Activated CD4-positive, CD25-positive, alpha-beta regulatory T cell treated with anti-CD3 and anti-CD28 coated beads, Interleukin-2, amount 50 U/mL, for 24 hours (primary cell): ENCODE results near the gene HARS2.
"Not testable (repeated sequence)": the region's sequence is repeated elsewhere in the genome, so short reads cannot be mapped to it uniquely, and the experiment has no call there.

ENCODE experiments used
- ATAC-seq, 2 donors: fragments of 150-1000 bp; cut with Tn5 transposase; one replicate each; pipeline ENCODE4 v1.10.0; 2021; ENCODE audit warnings: mild to moderate bottlenecking in 1 of 2, moderate library complexity in 1 of 2

HARS2 gene

DNA sequence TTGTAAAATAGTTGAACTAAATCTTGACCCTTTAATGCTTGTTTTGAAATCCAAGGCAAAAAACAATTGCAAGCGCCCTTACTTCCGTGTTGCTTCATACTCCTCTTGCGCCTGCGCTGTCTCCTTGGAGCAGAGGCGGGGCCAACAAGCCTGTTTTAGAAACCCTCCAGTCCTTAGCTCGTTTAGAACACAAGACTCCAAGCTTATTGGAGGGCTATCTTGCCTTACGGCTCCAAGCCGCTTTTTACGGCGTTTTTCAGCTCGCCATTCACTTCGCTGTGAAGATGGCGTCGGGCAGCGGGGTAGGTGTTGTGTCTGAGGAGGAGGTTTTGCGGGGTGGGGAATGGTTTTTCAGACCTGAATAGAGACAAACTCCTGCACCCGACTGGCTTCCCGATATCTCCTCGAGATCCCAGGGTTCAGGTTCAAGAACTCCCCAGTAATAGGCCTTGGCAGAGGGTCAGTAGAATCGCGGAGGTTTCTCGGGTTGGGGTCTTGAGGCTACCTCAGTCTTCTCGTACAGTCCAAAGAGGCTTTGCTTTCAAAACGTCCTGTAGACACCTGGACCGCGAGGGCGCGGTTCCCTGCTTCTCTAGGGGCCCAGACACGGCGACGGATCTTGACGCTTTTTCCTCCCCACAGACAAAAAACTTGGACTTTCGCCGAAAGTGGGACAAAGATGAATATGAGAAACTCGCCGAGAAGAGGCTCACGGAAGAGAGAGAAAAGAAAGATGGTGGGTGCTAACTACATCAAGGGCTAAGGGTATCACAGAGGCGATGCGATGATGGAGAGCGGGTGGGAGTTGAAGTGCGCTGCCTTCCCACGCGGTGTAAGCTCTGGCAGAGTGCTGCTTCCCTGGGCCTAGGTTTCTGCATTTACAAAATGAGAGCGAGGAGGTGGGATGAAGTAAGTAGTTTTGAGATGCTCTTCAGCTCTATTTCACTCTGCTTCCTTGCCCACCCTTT is 9.2 kb downstream of the HARS2 start, which contains the start of gene ZMAT2:
Gene ZMAT2 (plus strand): TSS at position 271 of the 968 bp plus-strand sequence. CDS start 14 bp downstream, at position 285.
- ATAC-seq, result peak; percentile 97 to 98

DNA sequence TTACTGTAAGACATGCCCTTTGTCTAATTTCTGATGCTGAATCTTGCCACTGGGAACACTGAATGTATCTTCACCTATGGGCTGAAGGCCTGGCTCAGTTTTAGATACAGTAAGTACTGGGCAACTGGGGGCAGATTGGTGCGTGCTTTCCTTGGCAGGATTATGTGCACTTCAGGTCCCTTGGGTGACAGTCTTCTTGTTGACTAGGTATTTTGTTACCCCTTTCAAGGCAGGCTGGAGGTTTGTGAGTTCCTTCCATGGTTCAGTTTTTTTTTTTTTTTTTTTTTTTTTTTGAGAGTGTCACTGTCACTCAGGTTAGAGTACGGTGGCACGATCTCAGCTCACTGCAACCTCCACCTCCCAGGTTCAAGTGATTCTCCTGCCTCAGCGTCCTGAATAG is 16.6 kb downstream of the HARS2 start:
- ATAC-seq, result no peak

DNA sequence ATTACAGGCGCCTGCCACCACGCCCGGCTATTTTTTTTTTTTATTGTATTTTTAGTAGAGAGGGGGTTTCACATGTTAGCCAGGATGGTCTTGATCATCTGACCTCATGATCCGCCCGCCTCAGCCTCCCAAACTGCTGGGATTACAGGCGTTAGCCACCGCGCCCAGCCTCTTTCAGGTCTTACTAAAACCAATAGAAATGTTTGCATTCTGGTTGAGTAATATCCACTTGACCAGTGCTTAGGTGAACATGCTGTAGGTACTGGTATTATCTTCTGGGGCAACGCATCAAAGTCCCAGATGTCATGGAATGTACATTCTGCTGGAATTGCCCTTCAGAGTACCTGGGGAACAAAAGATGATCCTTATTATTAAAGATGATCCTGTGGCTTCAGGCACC is 17.5 kb downstream of the HARS2 start:
- ATAC-seq, result not testable (repeated sequence)

DNA sequence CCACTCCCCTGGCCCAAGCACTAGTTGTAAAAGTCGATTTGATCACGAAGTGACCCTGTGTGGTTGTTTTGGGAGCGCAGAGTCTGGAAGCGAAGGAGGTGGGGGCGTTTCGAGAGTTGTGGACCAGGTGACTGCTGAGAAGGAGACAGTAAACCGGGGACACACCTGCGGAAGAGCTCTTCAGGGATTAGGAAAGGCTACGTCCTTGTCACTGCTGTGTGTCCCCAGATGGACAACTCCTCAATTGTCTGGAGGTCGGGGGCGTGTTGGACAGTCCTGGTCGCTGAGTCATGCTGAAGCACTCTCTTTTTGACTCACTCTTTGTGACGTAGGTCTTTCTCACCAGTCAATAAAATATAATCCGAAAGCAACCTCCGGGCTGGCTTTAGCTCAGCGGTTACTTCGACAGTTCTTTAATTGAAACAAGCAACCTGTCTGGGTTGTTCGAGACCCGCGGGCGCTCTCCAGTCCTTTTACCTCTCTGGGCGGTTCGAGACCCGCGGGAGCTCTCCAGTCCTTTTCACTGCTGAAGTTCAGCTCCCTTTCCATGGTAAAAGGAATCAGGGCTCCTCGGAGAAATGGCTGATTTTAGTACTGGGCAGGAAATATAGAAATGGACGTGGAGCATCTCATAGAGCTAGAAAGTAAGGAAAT is 19.8 kb downstream of the HARS2 start:
- ATAC-seq, result peak; percentile 94 to 96

DNA sequence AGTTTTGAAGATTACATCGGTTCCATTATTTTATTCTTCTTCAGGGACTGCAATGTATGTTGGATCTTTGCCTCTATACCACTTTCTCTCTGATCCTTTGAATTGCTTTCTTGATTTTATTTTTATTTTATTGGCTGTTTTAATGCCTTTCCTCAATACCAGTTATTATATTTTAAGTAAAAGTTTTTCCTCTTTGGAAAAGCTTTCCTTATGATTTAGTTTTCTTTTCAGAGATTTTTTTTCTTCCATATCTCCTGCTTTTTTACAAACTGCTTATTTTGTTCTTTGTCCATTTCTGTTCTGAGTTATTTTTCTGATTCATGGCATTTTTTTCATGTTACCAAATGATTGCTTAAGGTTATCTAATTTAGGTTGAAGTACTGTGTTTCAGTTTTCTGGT is 20.5 kb downstream of the HARS2 start:
- ATAC-seq, result no peak

DNA sequence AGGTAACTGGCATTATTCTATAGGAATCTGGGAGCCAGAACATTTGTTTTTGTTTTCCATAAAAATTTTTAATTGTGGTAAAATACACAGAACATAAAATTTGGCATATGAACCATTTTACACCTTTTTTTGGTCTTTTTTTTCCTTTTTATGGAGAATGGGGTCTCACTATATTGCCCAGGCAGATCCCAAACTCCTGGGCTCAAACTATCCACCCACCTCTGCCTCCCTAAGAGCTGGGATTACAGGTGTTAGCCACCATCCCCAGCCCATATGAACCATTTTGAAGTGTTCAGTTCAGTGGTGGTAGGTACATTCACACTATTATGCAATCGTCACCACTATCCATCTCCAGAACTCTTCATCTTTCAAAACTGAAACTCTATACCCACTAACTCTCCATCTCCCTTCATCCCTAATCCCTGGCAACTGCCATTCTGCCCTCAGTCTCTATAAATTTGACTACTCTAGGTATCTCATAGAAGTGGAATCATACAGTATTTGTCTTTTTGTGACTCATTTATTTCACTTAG is 22.4 kb downstream of the HARS2 start:
- no peak for ATAC-seq

DNA sequence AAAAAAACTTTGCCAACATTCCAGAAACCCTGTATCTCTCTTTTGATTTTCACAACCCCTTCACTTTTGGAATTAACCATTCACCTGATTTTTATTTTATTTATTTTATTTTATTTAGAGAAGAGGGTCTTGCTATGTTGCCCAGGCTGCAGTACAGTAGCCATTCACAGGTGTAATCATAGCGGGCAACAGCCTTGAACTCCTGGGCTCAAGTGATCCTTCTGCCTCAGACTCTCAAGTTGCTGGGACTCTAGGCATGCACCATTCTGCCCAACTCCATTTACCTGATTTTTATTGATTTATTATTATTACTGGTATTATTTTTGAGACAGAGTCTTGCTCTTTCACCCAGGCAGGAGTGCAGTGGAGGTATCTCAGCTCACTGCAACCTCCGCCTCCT is 25.0 kb downstream of the HARS2 start:
- ATAC-seq, result not testable (repeated sequence)

DNA sequence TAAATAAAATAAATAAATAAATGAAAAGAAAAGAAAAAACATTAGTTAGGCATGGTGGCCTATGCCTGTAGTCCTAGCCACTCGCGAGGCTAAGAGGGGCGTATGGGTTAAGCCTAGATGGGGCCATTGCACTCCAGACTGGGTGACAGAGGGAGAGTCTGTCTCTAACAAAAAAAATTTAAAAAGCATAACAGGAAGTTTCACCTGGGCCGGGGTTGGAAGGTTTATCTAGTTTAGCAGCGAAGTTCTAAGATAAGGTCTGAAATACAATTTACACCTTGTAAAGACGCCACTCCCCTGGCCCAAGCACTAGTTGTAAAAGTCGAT is 27.0 kb downstream of the HARS2 start:
- ATAC-seq, result no peak

DNA sequence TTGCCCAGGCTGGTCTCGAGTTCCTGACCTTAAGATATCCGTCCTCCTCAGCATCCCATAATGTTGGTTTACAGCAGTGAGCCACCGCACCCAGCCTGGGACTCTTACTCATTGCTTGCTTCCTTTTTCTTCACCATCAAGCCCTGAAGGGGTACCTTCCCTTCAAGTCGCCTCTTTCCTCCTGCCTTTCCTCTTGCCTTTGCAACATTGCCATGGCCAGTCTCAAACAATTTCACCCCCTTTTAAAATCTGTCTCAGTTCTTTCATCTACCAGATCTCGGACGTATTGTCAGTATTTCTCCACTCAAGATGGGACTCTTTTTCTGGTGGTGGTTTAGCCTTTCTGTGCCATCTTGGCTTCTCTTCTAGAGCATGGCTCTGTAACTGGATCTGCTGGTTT is 29.5 kb downstream of the HARS2 start:
- ATAC-seq, result not testable (repeated sequence)

DNA sequence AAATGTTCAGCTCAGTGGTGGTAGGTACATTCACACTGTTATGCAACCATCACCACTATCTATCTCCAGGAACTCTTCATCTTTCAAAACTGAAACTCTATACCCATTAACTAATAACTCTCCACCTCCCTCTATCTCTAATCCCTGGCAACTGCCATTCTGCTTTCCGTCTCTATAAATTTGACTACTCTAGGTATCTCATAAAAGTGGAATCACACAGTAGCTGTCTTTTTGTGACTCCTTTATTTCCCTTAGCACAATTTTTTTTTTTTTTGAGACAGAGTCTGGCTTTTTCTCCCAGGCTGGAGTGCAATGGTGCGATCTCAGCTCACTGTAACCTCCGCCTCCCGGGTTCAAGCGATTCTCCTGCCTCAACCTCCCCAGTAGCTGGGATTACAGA is 30.1 kb downstream of the HARS2 start:
- ATAC-seq, result not testable (repeated sequence)

DNA sequence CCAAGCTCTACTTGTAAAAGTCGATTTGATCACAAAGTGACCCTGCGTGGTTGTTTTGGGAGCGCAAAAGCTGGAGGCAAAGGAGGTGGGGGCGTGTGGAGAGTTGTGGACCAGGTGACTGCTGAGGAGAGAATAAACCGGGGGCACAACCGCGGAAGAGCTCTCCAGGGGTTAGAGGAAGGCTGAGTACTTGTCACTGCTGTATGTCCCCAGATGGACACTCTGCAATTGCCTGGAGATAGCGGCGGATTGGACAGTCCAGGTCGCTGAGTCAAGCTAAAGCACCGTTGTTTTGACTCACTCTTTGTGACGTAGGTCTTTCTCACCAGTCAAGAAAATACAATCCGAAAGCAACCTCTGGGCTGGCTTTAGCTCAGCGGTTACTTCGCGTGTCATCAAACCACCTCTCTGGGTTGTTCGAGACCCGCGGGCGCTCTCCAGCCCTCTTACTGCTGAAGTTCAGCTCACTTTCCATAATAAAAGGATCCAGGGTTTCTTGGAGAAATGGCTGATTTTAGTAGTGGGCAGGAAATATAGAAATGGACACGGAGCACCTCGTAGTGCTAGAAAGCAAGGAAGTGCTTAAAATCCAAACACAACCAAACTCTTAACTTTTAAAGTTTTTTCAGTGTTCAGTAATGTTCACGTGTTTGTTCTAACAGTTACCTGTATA is 34.7 kb downstream of the HARS2 start:
- ATAC-seq, result peak; percentile 94 to 95

DNA sequence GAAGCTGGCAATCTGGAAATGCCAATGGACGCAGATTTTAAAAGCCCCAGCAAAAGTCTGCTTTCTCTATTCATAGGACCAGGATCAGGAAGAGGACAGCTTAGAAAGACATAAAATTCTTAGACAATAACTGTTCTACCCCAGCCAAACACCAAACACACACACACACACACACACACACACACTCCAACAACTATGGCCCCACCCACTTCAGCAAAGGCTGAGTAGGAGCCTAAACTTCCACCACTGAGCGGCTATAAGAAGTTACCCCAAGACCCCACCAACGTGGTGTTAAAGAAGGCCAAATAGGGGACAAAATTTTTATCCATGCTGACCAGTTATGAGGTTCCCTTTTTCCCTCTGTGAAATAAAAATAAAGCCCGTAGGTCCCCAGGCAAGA is 41.8 kb downstream of the HARS2 start:
- no peak for ATAC-seq

DNA sequence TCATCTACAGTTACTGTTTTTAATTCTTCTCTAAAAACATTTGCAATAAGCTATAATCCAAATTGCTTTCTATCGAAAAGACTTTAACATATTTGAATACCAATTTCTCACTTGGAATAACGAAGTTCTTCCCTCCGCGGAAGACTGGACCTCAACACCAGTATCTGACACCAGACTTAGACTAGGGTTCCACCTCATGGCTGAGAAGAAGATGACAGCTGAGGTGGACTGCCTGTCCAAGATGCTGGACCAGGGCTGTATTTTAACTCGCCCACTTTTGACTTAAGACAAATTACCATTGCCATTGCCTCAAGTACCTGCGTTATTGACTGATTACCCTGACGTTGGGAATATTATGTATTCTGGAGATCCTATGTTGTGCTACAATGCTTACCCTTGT is 43.1 kb downstream of the HARS2 start:
- ATAC-seq, result no peak

DNA sequence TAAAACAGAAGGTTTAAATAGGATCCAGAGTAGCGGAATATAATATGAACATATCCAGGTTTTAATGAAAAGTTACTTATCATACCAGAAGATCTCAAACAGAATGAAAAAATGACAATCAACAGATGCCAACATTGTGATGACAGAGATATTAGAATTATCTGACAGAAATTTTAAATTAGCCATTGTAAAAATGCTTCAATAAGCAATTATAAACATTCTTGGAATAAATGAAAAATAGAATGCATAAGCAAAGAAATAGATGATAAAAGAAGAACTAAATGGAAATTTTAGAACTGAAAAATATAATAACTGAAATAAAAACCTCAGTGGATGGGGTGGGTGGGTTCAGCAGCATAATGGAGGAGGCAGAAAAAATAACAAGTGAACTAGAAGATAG is 46.2 kb downstream of the HARS2 start:
- ATAC-seq, result no peak

DNA sequence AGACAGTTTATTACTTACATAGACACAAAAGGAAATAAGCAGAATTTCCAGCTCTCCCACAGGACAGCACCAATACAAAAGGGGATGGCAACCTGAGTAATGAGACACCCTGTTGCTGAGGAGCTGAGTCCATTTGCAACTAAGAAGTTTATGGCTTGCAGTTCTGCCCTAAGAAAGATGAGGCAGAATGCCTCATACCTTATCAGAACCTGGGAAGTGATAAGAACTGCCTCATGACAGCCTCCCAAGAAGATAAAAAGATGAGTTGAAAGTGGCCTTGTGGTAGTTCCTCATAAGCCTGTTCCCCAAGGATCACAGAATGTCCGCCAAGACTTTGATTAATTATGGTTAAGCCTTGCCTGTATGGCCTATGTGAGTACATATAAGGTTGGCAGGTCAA is 50.7 kb downstream of the HARS2 start:
- no peak for ATAC-seq
